Left ventricle myocardium superior (tissue), 1 donor: ENCODE data around the gene DLGAP1. TPM values are rescaled to one million over a fixed set of nuclear protein-coding genes. Genes with fewer than 3 reads are reported as not detected.

ENCODE experiments used
- ATAC-seq: fragments of 200-7000 bp; cut with Tn5 transposase; one replicate; pipeline ENCODE4 v1.9.1; 2020; ENCODE audit warnings: mild to moderate bottlenecking, moderate library complexity
- DNase-seq: peaks from one replicate; pipeline ENCODE4 v3.0.0-alpha.2; 2020
- intact Hi-C: fragments of 100-400 bp; cut with micrococcal nuclease; formaldehyde crosslinking; loops from one replicate; pipeline ENCODE4 v1.11.0; 2022
- total RNA-seq: library from RNA; stranded (reverse); fragmentation: NEBNext Ultra II Directional; extraction: Animal tissue kit (Norgen Biotek cat#: 25700); gene quantifications from one replicate; pipeline ENCODE4 v1.2.1, GENCODE V29; 2021
- donor health status: DM: no; HTN: yes; CAD: no; lungs with severe emphysema.

The DLGAP1 gene
- total RNA-seq, 1 donor from 2014 or later = not detected

- intact Hi-C loops = no loop called here
- ATAC-seq (no peak), DNase-seq (no peak)
These were observed 944.2 kb downstream of the DLGAP1 start for GRCh38 chr18:3510896-3511295.

- intact Hi-C loops = no loop called here
- ATAC-seq (no peak), DNase-seq (no peak)
These were observed 945.1 kb downstream of the DLGAP1 start for GRCh38 chr18:3510024-3510423.

- ATAC-seq = no peak
- intact Hi-C loops = no loop called here
- DNase-seq = no peak
These were observed 946.2 kb downstream of the DLGAP1 start for GRCh38 chr18:3508576-3509549.

GRCh38 chr18:3504637-3505036 is 950.5 kb downstream of the DLGAP1 start:
- intact Hi-C loops = no loop called here

GRCh38 chr18:3502650-3503049 is 952.5 kb downstream of the DLGAP1 start:
- ATAC-seq (no peak), DNase-seq (no peak)
- intact Hi-C loops = no loop called here

More at GRCh38 chr18:3504637-3505036, 950.5 kb downstream of the DLGAP1 start:
- ATAC-seq (no peak), DNase-seq (no peak)

- intact Hi-C loops = no loop called here
- ATAC-seq (no peak), DNase-seq (no peak)
These were observed 955.1 kb downstream of the DLGAP1 start for GRCh38 chr18:3500016-3500415.

- intact Hi-C loops = no loop called here
- peak; percentile 27 for ATAC-seq
- DNase-seq = no peak
These were observed 955.6 kb downstream of the DLGAP1 start for GRCh38 chr18:3499501-3499900.

GRCh38 chr18:3498698-3499471 is 956.2 kb downstream of the DLGAP1 start:
- intact Hi-C loops = no loop called here
- peak; percentile 60 for DNase-seq
- peak; percentile 74 for ATAC-seq

- intact Hi-C loops = no loop called here
- DNase-seq = no peak
- ATAC-seq = no peak
These were observed 959.2 kb downstream of the DLGAP1 start for GRCh38 chr18:3495691-3496430.

GRCh38 chr18:3494569-3494968 is 960.5 kb downstream of the DLGAP1 start:
- ATAC-seq (no peak), DNase-seq (no peak)
- intact Hi-C loops = no loop called here

- ATAC-seq (no peak), DNase-seq (no peak)
- intact Hi-C loops = no loop called here
These were observed 960.9 kb downstream of the DLGAP1 start for GRCh38 chr18:3494245-3494526.

GRCh38 chr18:3493501-3494244 is 961.4 kb downstream of the DLGAP1 start:
- intact Hi-C loops = no loop called here
- ATAC-seq (no peak), DNase-seq (no peak)

GRCh38 chr18:3492721-3493120 is 962.4 kb downstream of the DLGAP1 start:
- ATAC-seq = no peak
- intact Hi-C loops = no loop called here

GRCh38 chr18:3491981-3492555 is 963.0 kb downstream of the DLGAP1 start:
- DNase-seq = no peak
- no peak for ATAC-seq
- intact Hi-C loops = no loop called here

More at GRCh38 chr18:3492721-3493120, 962.4 kb downstream of the DLGAP1 start:
- DNase-seq = no peak

GRCh38 chr18:3489462-3489861 is 965.6 kb downstream of the DLGAP1 start:
- intact Hi-C loops = no loop called here
- no peak for DNase-seq
- ATAC-seq = no peak

GRCh38 chr18:3486512-3486911 is 968.6 kb downstream of the DLGAP1 start:
- DNase-seq = no peak
- intact Hi-C loops = no loop called here
- ATAC-seq = no peak

GRCh38 chr18:3485153-3486149 is 969.7 kb downstream of the DLGAP1 start:
- ATAC-seq (no peak), DNase-seq (no peak)
- intact Hi-C loops = no loop called here

- intact Hi-C loops = no loop called here
- DNase-seq (no peak), ATAC-seq (no peak)
These were observed 972.8 kb downstream of the DLGAP1 start for GRCh38 chr18:3482258-3482657.
